C4-2B (cell line): ENCODE data around the gene LCNL1.

Source experiments
- ZFX ChIP-seq: fragments of 450-650 bp; IDR thresholded peaks from 2 replicates; pipeline ENCODE4 v1.6.1; 2017
- TF ChIP-seq, protein P1 (sequence below): fragments of 450-650 bp; conservative IDR thresholded peaks from 2 replicates; pipeline ENCODE4 v1.5.1; 2017; ENCODE audit warnings: mild to moderate bottlenecking

GRCh38 chr9:136944212-136944518, 38.6 kb upstream of the LCNL1 start:
- TF ChIP-seq, protein P1, sequence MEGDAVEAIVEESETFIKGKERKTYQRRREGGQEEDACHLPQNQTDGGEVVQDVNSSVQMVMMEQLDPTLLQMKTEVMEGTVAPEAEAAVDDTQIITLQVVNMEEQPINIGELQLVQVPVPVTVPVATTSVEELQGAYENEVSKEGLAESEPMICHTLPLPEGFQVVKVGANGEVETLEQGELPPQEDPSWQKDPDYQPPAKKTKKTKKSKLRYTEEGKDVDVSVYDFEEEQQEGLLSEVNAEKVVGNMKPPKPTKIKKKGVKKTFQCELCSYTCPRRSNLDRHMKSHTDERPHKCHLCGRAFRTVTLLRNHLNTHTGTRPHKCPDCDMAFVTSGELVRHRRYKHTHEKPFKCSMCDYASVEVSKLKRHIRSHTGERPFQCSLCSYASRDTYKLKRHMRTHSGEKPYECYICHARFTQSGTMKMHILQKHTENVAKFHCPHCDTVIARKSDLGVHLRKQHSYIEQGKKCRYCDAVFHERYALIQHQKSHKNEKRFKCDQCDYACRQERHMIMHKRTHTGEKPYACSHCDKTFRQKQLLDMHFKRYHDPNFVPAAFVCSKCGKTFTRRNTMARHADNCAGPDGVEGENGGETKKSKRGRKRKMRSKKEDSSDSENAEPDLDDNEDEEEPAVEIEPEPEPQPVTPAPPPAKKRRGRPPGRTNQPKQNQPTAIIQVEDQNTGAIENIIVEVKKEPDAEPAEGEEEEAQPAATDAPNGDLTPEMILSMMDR: no peak
- peak; percentile 90 for TF ChIP-seq ZFX
